Limb (tissue), 2 donors: ENCODE measurements around the gene HDAC7.
A peak's percentile ranks its signal among the peaks of the same experiment; 100 is the strongest.

ENCODE experiments used
- DNase-seq, 2 donors: peaks; one replicate each; pipeline ENCODE4 v3.0.0-alpha.2; 2016; ENCODE audit errors: extremely low spot score in 2 of 2

HDAC7 gene

GRCh38 chr12:47766502-47767215 is 53.0 kb downstream of the HDAC7 start:
- no peak for DNase-seq

- no peak for DNase-seq
These were observed 56.0 kb downstream of the HDAC7 start for GRCh38 chr12:47763481-47764346.

GRCh38 chr12:47762850-47763465 is 56.7 kb downstream of the HDAC7 start:
- DNase-seq = no peak

- peak; percentile 74 to 87 for DNase-seq
These were observed 60.6 kb downstream of the HDAC7 start, which contains the start of gene RAPGEF3 for GRCh38 chr12:47758834-47759690. Gene RAPGEF3, minus strand, starts transcription at chr12:47758880. Its CDS starts 324 bp downstream, at chr12:47758556.

GRCh38 chr12:47758584-47758833 is 61.2 kb downstream of the HDAC7 start:
- no peak for DNase-seq

GRCh38 chr12:47757840-47758583 is 61.7 kb downstream of the HDAC7 start:
- no peak for DNase-seq

- no peak for DNase-seq
These were observed 62.3 kb downstream of the HDAC7 start for GRCh38 chr12:47757364-47757839.

GRCh38 chr12:47755655-47756562 is 63.8 kb downstream of the HDAC7 start:
- DNase-seq = no peak

GRCh38 chr12:47754881-47755280 is 64.8 kb downstream of the HDAC7 start:
- DNase-seq = no peak

- DNase-seq = no peak
These were observed 65.6 kb downstream of the HDAC7 start for GRCh38 chr12:47754126-47754525.

GRCh38 chr12:47753021-47754001 is 66.4 kb downstream of the HDAC7 start:
- no peak for DNase-seq

GRCh38 chr12:47752552-47752951 is 67.2 kb downstream of the HDAC7 start:
- no peak for DNase-seq

GRCh38 chr12:47752121-47752520 is 67.6 kb downstream of the HDAC7 start:
- no peak for DNase-seq

- no peak for DNase-seq
These were observed 68.1 kb downstream of the HDAC7 start for GRCh38 chr12:47751561-47751960.

GRCh38 chr12:47750916-47751470 is 68.7 kb downstream of the HDAC7 start:
- DNase-seq = no peak

GRCh38 chr12:47750229-47750798 is 69.4 kb downstream of the HDAC7 start:
- DNase-seq = no peak

GRCh38 chr12:47748899-47749298 is 70.8 kb downstream of the HDAC7 start:
- no peak for DNase-seq

- DNase-seq = no peak
These were observed 71.2 kb downstream of the HDAC7 start for GRCh38 chr12:47748507-47748828.
